BLaER1 (cell line): ENCODE results near the gene CGB2.
"Not testable (repeated sequence)": the region's sequence is repeated elsewhere in the genome, so short reads cannot be mapped to it uniquely, and the experiment has no call there.

Source experiments
- H3K27ac ChIP-seq: shearing (Covaris generic); formaldehyde crosslinking; 2 replicates; pipeline ENCODE4 v1.8.1; 2022
- H3K27me3 ChIP-seq: shearing (Covaris generic); formaldehyde crosslinking; 2 replicates; pipeline ENCODE4 v1.8.1; 2022
- H3K36me3 ChIP-seq: shearing (Covaris generic); formaldehyde crosslinking; 2 replicates; pipeline ENCODE4 v1.8.1; 2022
- H3K4me1 ChIP-seq: shearing (Covaris generic); formaldehyde crosslinking; 2 replicates; pipeline ENCODE4 v1.8.1; 2022
- H3K4me2 ChIP-seq: shearing (Covaris generic); formaldehyde crosslinking; 2 replicates; pipeline ENCODE4 v1.8.1; 2022
- H3K4me3 ChIP-seq: shearing (Covaris generic); formaldehyde crosslinking; 2 replicates; pipeline ENCODE4 v1.8.1; 2022
- H3K9ac ChIP-seq: shearing (Covaris generic); formaldehyde crosslinking; 2 replicates; pipeline ENCODE4 v1.8.1; 2022
- H3K9me3 ChIP-seq: shearing (Covaris generic); formaldehyde crosslinking; 2 replicates; pipeline ENCODE4 v1.8.1; 2022
- H4K20me1 ChIP-seq: shearing (Covaris generic); formaldehyde crosslinking; 2 replicates; pipeline ENCODE4 v1.8.1; 2022
- Cebpa-rat ChIP-seq: shearing (Covaris generic); IDR thresholded peaks from 2 replicates; pipeline ENCODE4 v1.8.1; 2022

CGB2 gene

GRCh38 chr19:49019242-49019932, 12.3 kb upstream of the CGB2 start:
- Histone ChIP-seq H3K27me3 (peaks cover 42% of the 10 kb centered on the region), H3K4me3 (peak overlapping the region; percentile 61), H3K9me3 (no peaks in the 10 kb centered on the region), H3K36me3 (peaks cover 28% of the 10 kb centered on the region), H3K9ac (no peak overlapping the region), H3K4me2 (peak overlapping the region; percentile 91), H3K4me1 (peaks cover 44% of the 10 kb centered on the region), H4K20me1 (peaks cover 45% of the 10 kb centered on the region), H3K27ac (no peak overlapping the region)
- TF ChIP-seq Cebpa-rat: no peak

GRCh38 chr19:49020342-49020741, 11.3 kb upstream of the CGB2 start:
- peaks cover 44% of the 10 kb centered on the region for H3K4me1 ChIP-seq
- H3K4me2 ChIP-seq: peak overlapping the region; percentile 91
- peaks cover 42% of the 10 kb centered on the region for H3K27me3 ChIP-seq
- peaks cover 18% of the 10 kb centered on the region for H3K36me3 ChIP-seq
- no peak overlapping the region for H3K27ac ChIP-seq
- no peaks in the 10 kb centered on the region for H3K9me3 ChIP-seq
- no peak overlapping the region for H3K4me3 ChIP-seq
- no peak overlapping the region for H3K9ac ChIP-seq
- TF ChIP-seq Cebpa-rat: no peak
- H4K20me1 ChIP-seq: peaks cover 36% of the 10 kb centered on the region

GRCh38 chr19:49020931-49021895, 10.5 kb upstream of the CGB2 start:
- no peak overlapping the region for H3K4me3 ChIP-seq

DNA sequence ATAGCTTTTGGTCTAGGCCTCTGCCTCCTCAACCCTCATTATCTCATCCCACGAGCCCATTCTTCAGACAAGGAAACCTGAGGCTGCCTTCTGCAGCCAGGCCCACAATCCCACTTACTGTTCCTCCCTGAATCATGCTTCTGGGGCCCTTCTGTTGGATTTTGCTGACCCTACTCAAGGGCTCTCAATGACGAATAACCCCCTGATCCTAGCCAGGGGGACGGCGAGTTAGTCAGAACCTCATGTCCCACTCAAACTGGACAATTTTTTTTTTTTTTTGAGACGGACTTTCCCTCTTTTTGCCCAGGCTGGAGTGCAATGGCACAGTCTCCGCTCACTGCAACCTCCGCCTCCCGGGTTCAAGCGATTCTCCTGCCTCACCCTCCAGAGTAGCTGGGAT, 9.6 kb upstream of the CGB2 start:
- 0 out of 2 replicates have a peak, but pooled peaks cover under 1% of the 10 kb centered on the region for H3K36me3 ChIP-seq
- H3K4me2 ChIP-seq: no peak overlapping the region
- peaks cover 44% of the 10 kb centered on the region for H3K4me1 ChIP-seq
- H4K20me1 ChIP-seq: peaks cover 22% of the 10 kb centered on the region
- H3K4me3 ChIP-seq: no peak overlapping the region
- no peak overlapping the region for H3K27ac ChIP-seq
- H3K27me3 ChIP-seq: peaks cover 39% of the 10 kb centered on the region
- no peaks in the 10 kb centered on the region for H3K9me3 ChIP-seq
- H3K9ac ChIP-seq: no peak overlapping the region
- no peak for TF ChIP-seq Cebpa-rat

More at GRCh38 chr19:49020931-49021895, 10.5 kb upstream of the CGB2 start:
- Histone ChIP-seq H4K20me1 (peaks cover 27% of the 10 kb centered on the region), H3K27me3 (peaks cover 42% of the 10 kb centered on the region), H3K36me3 (peaks cover 9% of the 10 kb centered on the region), H3K4me1 (peaks cover 44% of the 10 kb centered on the region), H3K9ac (peak overlapping the region; percentile 48; the same call in 1 of the 2 replicates), H3K9me3 (no peaks in the 10 kb centered on the region), H3K4me2 (peak overlapping the region; percentile 91), H3K27ac (no peak overlapping the region)
- TF ChIP-seq Cebpa-rat: no peak

GRCh38 chr19:49024233-49024632, 7.5 kb upstream of the CGB2 start, which contains the start of gene CGB3:
Gene CGB3, minus strand, starts transcription at chr19:49024333. Its CDS starts 362 bp downstream, at chr19:49023971.
- H3K9me3 ChIP-seq, H4K20me1 ChIP-seq, H3K27ac ChIP-seq: not testable (repeated sequence)

GRCh38 chr19:49025088-49025487, 6.6 kb upstream of the CGB2 start:
- H3K9me3 ChIP-seq: not testable (repeated sequence)

More at GRCh38 chr19:49024233-49024632, 7.5 kb upstream of the CGB2 start, which contains the start of gene CGB3:
- H3K4me3 ChIP-seq, H3K36me3 ChIP-seq, H3K9ac ChIP-seq, H3K4me2 ChIP-seq: not testable (repeated sequence)
- peaks cover 24% of the 10 kb centered on the region for H3K4me1 ChIP-seq
- peaks cover 18% of the 10 kb centered on the region for H3K27me3 ChIP-seq

DNA sequence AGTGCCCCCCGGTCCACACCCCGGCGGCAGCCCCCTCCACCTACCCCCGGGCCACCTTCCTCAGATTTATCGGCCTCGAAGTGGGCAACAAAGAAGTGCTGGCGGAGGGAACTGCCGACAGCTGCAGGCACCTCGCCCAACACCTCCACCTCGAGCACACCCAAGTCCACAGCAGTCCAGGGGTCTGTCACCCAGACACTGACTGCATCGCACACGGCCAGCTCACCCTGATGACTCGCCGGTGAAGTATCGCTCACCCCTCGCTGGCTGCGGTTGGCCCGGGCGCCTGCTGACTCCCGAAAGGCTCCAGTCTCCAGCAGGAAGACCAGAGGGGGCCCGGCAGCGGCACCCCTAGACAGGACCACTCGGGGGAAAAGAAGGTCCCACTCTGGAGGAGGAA, 6.1 kb upstream of the CGB2 start:
- H3K27me3 ChIP-seq, H4K20me1 ChIP-seq, H3K4me3 ChIP-seq, H3K36me3 ChIP-seq, H3K4me2 ChIP-seq, H3K9me3 ChIP-seq, H3K9ac ChIP-seq, H3K27ac ChIP-seq: not testable (repeated sequence)
- peaks cover 12% of the 10 kb centered on the region for H3K4me1 ChIP-seq

More at GRCh38 chr19:49025088-49025487, 6.6 kb upstream of the CGB2 start:
- H3K27me3 ChIP-seq, H3K9ac ChIP-seq, H3K4me3 ChIP-seq, H3K4me2 ChIP-seq, H3K27ac ChIP-seq, H4K20me1 ChIP-seq, H3K36me3 ChIP-seq: not testable (repeated sequence)
- peaks cover 17% of the 10 kb centered on the region for H3K4me1 ChIP-seq

DNA sequence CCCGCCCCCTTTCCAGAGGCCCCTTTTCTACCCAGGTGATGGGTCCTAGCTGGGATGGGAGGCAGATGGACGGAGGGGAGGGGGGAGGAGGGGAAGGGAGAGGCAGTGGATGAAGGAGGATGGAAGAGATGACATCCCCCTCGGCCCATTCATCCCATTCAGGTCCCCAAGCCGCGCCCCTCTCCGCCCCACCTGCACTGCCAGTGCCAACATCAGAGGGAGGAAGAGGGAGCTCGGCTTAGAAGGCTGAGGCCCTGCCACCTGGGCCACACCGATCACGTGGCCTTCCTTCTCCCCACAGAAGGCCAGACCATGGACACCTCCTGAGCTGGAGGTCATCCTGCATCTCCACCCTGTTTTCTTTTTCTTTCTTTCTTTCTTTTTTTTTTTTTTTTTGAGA, 3.0 kb upstream of the CGB2 start:
- not testable (repeated sequence) for H3K27ac ChIP-seq, H3K4me3 ChIP-seq, H3K4me2 ChIP-seq, H3K36me3 ChIP-seq, H3K9me3 ChIP-seq, H3K27me3 ChIP-seq, H4K20me1 ChIP-seq, H3K4me1 ChIP-seq, H3K9ac ChIP-seq

DNA sequence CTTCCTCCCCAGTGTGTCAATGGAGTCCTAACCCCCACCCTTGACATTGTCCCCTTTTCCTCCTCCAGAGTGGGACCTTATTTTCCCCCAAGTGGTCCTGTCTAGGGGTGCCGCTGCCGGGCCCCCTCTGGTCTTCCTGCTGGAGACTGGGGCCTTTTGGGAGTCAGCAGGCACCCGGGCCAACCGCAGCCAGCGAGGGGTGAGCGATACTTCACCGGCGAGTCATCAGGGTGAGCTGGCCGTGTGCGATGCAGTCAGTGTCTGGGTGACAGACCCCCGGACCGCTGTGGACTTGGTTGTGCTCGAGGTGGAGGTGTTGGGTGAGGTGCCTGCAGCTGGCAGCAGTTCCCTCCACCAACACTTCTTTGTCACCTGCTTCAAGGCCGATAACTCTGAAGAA, 1.9 kb upstream of the CGB2 start:
- H3K9me3 ChIP-seq, H3K4me2 ChIP-seq, H3K4me3 ChIP-seq, H3K27ac ChIP-seq, H3K27me3 ChIP-seq, H3K4me1 ChIP-seq, H3K9ac ChIP-seq, H3K36me3 ChIP-seq, H4K20me1 ChIP-seq: not testable (repeated sequence)

- H3K4me3 ChIP-seq, H3K4me1 ChIP-seq, H3K36me3 ChIP-seq, H3K27ac ChIP-seq, H3K4me2 ChIP-seq, H3K9ac ChIP-seq, H4K20me1 ChIP-seq, H3K9me3 ChIP-seq, H3K27me3 ChIP-seq: not testable (repeated sequence)
Observed at GRCh38 chr19:49030323-49030722, 1.4 kb upstream of the CGB2 start.

- H3K9ac ChIP-seq, H3K27me3 ChIP-seq, H3K4me2 ChIP-seq, H3K9me3 ChIP-seq, H4K20me1 ChIP-seq, H3K4me3 ChIP-seq, H3K36me3 ChIP-seq, H3K27ac ChIP-seq: not testable (repeated sequence)
- 0 out of 2 replicates have a peak, but pooled peaks cover 11% of the 10 kb centered on the region for H3K4me1 ChIP-seq
Observed at GRCh38 chr19:49036815-49037214, 5.1 kb downstream of the CGB2 start, which contains the start of gene CGB1. Gene CGB1, minus strand, starts transcription at chr19:49036895. Its CDS starts 184 bp downstream, at chr19:49036711.

- not testable (repeated sequence) for H3K27ac ChIP-seq, H4K20me1 ChIP-seq, H3K4me3 ChIP-seq, H3K9me3 ChIP-seq, H3K36me3 ChIP-seq, H3K27me3 ChIP-seq, H3K4me2 ChIP-seq, H3K9ac ChIP-seq
- H3K4me1 ChIP-seq: 0 out of 2 replicates have a peak, but pooled peaks cover 11% of the 10 kb centered on the region
Observed at GRCh38 chr19:49038111-49038510, 6.4 kb downstream of the CGB2 start.

DNA sequence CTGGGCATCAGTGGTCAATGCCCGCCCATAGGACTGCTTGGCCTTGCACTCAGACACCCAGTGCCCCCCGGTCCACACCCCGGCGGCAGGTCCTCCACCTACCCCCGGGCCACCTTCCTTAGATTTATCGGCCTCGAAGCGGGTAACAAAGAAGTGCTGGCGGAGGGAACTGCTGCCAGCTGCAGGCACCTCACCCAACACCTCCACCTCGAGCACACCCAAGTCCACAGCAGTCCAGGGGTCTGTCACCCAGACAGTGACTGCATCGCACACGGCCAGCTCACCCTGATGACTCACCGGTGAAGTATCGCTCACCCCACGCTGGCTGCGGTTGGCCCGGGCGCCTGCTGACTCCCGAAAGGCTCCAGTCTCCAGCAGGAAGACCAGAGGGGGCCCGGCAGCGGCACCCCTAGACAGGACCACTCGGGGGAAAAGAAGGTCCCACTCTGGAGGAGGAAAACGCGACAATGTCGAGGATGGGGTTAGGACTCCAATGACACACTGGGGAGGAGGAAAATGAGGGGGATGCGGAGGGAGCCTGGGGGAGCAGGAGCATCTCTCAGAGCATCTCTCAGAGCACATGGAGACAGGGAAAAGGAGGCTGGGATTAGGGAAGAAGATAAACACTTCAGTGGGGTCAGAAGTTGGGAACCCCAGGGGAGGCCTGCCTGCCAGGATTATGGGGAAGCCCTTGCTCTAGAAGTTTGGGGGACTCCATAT, 7.0 kb downstream of the CGB2 start:
- 0 out of 2 replicates have a peak, but pooled peaks cover 11% of the 10 kb centered on the region for H3K4me1 ChIP-seq
- not testable (repeated sequence) for H3K9me3 ChIP-seq, H3K4me3 ChIP-seq, H3K9ac ChIP-seq, H3K27ac ChIP-seq, H3K27me3 ChIP-seq, H4K20me1 ChIP-seq, H3K36me3 ChIP-seq
- H3K4me2 ChIP-seq: peak overlapping the region; percentile 37; the same call in 1 of the 2 replicates
